ENCODE data around the gene CCL11. TPM values are rescaled to one million over a fixed set of nuclear protein-coding genes. Genes with fewer than 3 reads are reported as not detected.

CCL11 gene
- total RNA-seq, 2 donors from 2014 or later = 1.7 to 5.4 TPM

Other genes with a start within 250 kb of the CCL11 start
- 100 to 1,000 TPM in 1 of 2 donors, 10 to 100 TPM in 1; 36.8 to 268 TPM for gene CCL2, start 30.5 kb upstream of the CCL11 start, total RNA-seq
- not detected for gene CCL7, start 15.5 kb upstream of the CCL11 start, total RNA-seq
- gene CCL8, start 33.7 kb downstream of the CCL11 start, total RNA-seq = 1 to 10 TPM in 1 of 2 donors, under 1 TPM in 1; 0.35 to 1.9 TPM
- 1 to 10 TPM; 4.6 to 6.4 TPM for gene CCL13, start 70.7 kb downstream of the CCL11 start, total RNA-seq
- gene CCL1, start 77.5 kb downstream of the CCL11 start, total RNA-seq = not detected

Measured in left cardiac atrium (tissue), 2 donors.